IMR-90 (cell line): ENCODE data around the gene KIAA0513. TPM values are rescaled to one million over a fixed set of nuclear protein-coding genes. Genes with fewer than 3 reads are reported as not detected.

Experiments
- ATAC-seq: fragments of 200-7000 bp; cut with Tn5 transposase; 2 replicates; pipeline ENCODE4 v1.9.1; 2020; ENCODE audit warnings: low read depth, mild to moderate bottlenecking, moderate library complexity
- BruUV-seq: library from RNA; stranded (reverse); fragments of 400-500 nt; replicated peaks from 2 replicates; lab custom pipeline; 2021; lab: Mats Ljungman, UMichigan
- CTCF ChIA-PET: fragments of 300-600 bp; formaldehyde crosslinking; extraction: SDS; loops from one replicate; lab custom pipeline; 2021; ENCODE audit warnings: antibody characterized with exemption; lab: Yijun Ruan, JAX
- POLR2A ChIA-PET: fragments of 300-600 bp; sonication (Branson Sonifier 250); formaldehyde crosslinking; loops from one replicate; lab custom pipeline; 2022; ENCODE audit warnings: antibody characterized with exemption; ENCODE audit not compliant: unreplicated experiment; lab: Charles Lee
- DNase-seq: peaks from one replicate; pipeline ENCODE4 v3.0.0; 2013
- H2AFZ ChIP-seq: replicated peaks from 2 replicates; pipeline ENCODE3; 2013; ENCODE audit warnings: low read length, mild to moderate bottlenecking; ENCODE audit not compliant: poor library complexity
- H2AK5ac ChIP-seq: 2 replicates; pipeline ENCODE4 v1.6.1; 2013; ENCODE audit warnings: low read depth, low read length, inconsistent platforms
- H2AK9ac ChIP-seq: replicated peaks from 2 replicates; pipeline ENCODE3; 2013; ENCODE audit warnings: mild to moderate bottlenecking, low read depth, low read length, moderate library complexity; ENCODE audit not compliant: poor library complexity
- H2BK120ac ChIP-seq: 2 replicates; pipeline ENCODE4 v1.6.1; 2013; ENCODE audit warnings: low read depth, low read length, inconsistent platforms
- H2BK15ac ChIP-seq: 3 replicates; pipeline ENCODE4 v1.6.1; 2013; ENCODE audit warnings: low read depth, low read length, inconsistent platforms
- H2BK20ac ChIP-seq: 2 replicates; pipeline ENCODE4 v1.6.1; 2013; ENCODE audit warnings: low read depth, mild to moderate bottlenecking, inconsistent platforms, low read length, moderate library complexity
- H2BK5ac ChIP-seq: 2 replicates; pipeline ENCODE4 v1.6.1; 2013; ENCODE audit warnings: mild to moderate bottlenecking, low read depth, low read length, inconsistent platforms; ENCODE audit not compliant: poor library complexity, severe bottlenecking
- H3K14ac ChIP-seq: replicated peaks from 2 replicates; pipeline ENCODE4 v1.6.1; 2013; ENCODE audit warnings: low read depth, low read length, inconsistent platforms
- H3K18ac ChIP-seq: 2 replicates; pipeline ENCODE4 v1.6.1; 2013; ENCODE audit warnings: low read depth, low read length, control low read depth
- H3K23ac ChIP-seq: 2 replicates; pipeline ENCODE4 v1.6.1; 2013; ENCODE audit warnings: low read depth, low read length, inconsistent platforms
- H3K27ac ChIP-seq: 2 replicates; pipeline ENCODE4 v1.5.1; 2013; ENCODE audit warnings: mild to moderate bottlenecking, control low read depth, low read length; ENCODE audit not compliant: insufficient read depth
- H3K27me3 ChIP-seq: 2 replicates; pipeline ENCODE4 v1.6.1; 2013; ENCODE audit warnings: low read length; ENCODE audit not compliant: control insufficient read depth, insufficient read depth
- H3K36me3 ChIP-seq: 2 replicates; pipeline ENCODE4 v1.6.1; 2013; ENCODE audit warnings: low read length, mixed read lengths; ENCODE audit not compliant: control insufficient read depth, insufficient read depth
- H3K4ac ChIP-seq: 2 replicates; pipeline ENCODE4 v1.6.1; 2013; ENCODE audit warnings: low read depth, low read length, inconsistent platforms
- H3K4me1 ChIP-seq: 2 replicates; pipeline ENCODE4 v1.6.1; 2013; ENCODE audit warnings: low read length, mixed read lengths; ENCODE audit not compliant: control insufficient read depth, insufficient read depth
- H3K4me2 ChIP-seq: 2 replicates; pipeline ENCODE4 v1.6.1; 2013; ENCODE audit warnings: low read depth, mild to moderate bottlenecking, control low read depth, low read length, moderate library complexity
- H3K4me3 ChIP-seq: 2 replicates; pipeline ENCODE4 v1.5.1; 2013; ENCODE audit warnings: low read depth, mild to moderate bottlenecking, control low read depth, low read length, moderate library complexity; ENCODE audit not compliant: insufficient read depth
- H3K56ac ChIP-seq: 2 replicates; pipeline ENCODE4 v1.6.1; 2013; ENCODE audit warnings: low read length, inconsistent platforms; ENCODE audit not compliant: insufficient read depth; ENCODE audit errors: extremely low read depth
- H3K79me1 ChIP-seq, 2 experiments: 2 replicates each; pipeline ENCODE4 v1.6.1; 2013; ENCODE audit warnings: low read length in 2 of 2, inconsistent platforms in 1 of 2, low read depth in 1 of 2
- H3K9ac ChIP-seq: 2 replicates; pipeline ENCODE4 v1.6.1; 2013; ENCODE audit warnings: low read depth, low read length, control low read depth
- H3K9me1 ChIP-seq: 2 replicates; pipeline ENCODE4 v1.6.1; 2013; ENCODE audit warnings: low read length, inconsistent platforms; ENCODE audit not compliant: insufficient read depth
- H3K9me3 ChIP-seq: 2 replicates; pipeline ENCODE4 v1.6.1; 2013; ENCODE audit warnings: low read length; ENCODE audit not compliant: control insufficient read depth, insufficient read depth
- H4K20me1 ChIP-seq: 2 replicates; pipeline ENCODE4 v1.6.1; 2013; ENCODE audit warnings: low read length, inconsistent platforms; ENCODE audit not compliant: insufficient read depth
- H4K5ac ChIP-seq: 2 replicates; pipeline ENCODE4 v1.6.1; 2013; ENCODE audit warnings: mild to moderate bottlenecking, low read depth, low read length, control low read depth
- H4K8ac ChIP-seq, 2 experiments: 2 replicates each; pipeline ENCODE4 v1.6.1; 2013; ENCODE audit warnings: low read depth in 2 of 2, low read length in 2 of 2, control low read depth in 1 of 2, inconsistent platforms in 1 of 2
- H4K91ac ChIP-seq: 2 replicates; pipeline ENCODE4 v1.6.1; 2013; ENCODE audit warnings: low read depth, low read length, inconsistent platforms; ENCODE audit not compliant: insufficient read depth
- MAFK ChIP-seq: IDR thresholded peaks from 2 replicates; pipeline ENCODE4 v1.6.1; 2012; ENCODE audit warnings: low read depth, low read length, improper control_type of control experiment
- MAZ ChIP-seq: IDR thresholded peaks from 2 replicates; pipeline ENCODE4 v1.6.1; 2012; ENCODE audit warnings: low read depth, mild to moderate bottlenecking, low read length, improper control_type of control experiment, moderate library complexity, borderline replicate concordance
- POLR2A ChIP-seq: IDR thresholded peaks from 2 replicates; pipeline ENCODE4 v1.6.1; 2012; ENCODE audit warnings: mild to moderate bottlenecking, low read depth, low read length
- RCOR1 ChIP-seq: IDR thresholded peaks from 2 replicates; pipeline ENCODE4 v1.6.1; 2012; ENCODE audit warnings: mild to moderate bottlenecking, low read length, improper control_type of control experiment; ENCODE audit not compliant: insufficient replicate concordance
- SMC3 ChIP-seq: fragments of 150-350 bp; IDR thresholded peaks from 2 replicates; pipeline ENCODE4 v1.6.1; 2016; ENCODE audit warnings: low read depth, mild to moderate bottlenecking, antibody characterized with exemption, low read length, moderate library complexity
- WGBS, 2 experiments: methylation state at CpG; one replicate each; pipeline versions ENCODE4 v1.1.5 to v1.1.7; 2013; ENCODE audit warnings: missing lambda C conversion rate in 2 of 2; ENCODE audit not compliant: insufficient read length in 1 of 2; ENCODE audit errors: extremely low coverage in 2 of 2; 5-methylcytosine and 5-hydroxymethylcytosine counted together
- dilution Hi-C: fragments of 300-500 bp; cut with HindIII; formaldehyde crosslinking; loops from one replicate; pipeline ENCODE4 v1.14.3; 2018; ENCODE audit warnings: low sequenced_read_pairs; ENCODE audit not compliant: unreplicated experiment
- in situ Hi-C: fragments of 300-500 bp; cut with MboI; formaldehyde crosslinking; loops from 3 replicates; pipeline ENCODE4 v1.14.3; 2019; ENCODE audit warnings: low sequenced_read_pairs, inconsistent platforms, mixed read lengths
- intact Hi-C: fragments of 100-400 bp; cut with micrococcal nuclease; formaldehyde crosslinking; loops from 2 replicates; pipeline ENCODE4 v1.10.0; 2022
- polyA plus RNA-seq, 3 experiments: library from polyadenylated mRNA; depleted of rRNA; stranded (reverse); fragments of >200 nt; gene quantifications; 2 replicates each; pipeline ENCODE4 v1.2.3, GENCODE V29; 2012; ENCODE audit warnings: low replicate concordance in 1 of 3
- total RNA-seq: library from RNA; depleted of rRNA; stranded (reverse); fragments of >200 nt; gene quantifications from 2 replicates; pipeline ENCODE4 v1.2.3, GENCODE V29; 2012

KIAA0513 gene
- total and polyA plus RNA-seq, 2 of the 4 experiments (the other 2 are of a cell fraction), result 9.5 TPM

DNA sequence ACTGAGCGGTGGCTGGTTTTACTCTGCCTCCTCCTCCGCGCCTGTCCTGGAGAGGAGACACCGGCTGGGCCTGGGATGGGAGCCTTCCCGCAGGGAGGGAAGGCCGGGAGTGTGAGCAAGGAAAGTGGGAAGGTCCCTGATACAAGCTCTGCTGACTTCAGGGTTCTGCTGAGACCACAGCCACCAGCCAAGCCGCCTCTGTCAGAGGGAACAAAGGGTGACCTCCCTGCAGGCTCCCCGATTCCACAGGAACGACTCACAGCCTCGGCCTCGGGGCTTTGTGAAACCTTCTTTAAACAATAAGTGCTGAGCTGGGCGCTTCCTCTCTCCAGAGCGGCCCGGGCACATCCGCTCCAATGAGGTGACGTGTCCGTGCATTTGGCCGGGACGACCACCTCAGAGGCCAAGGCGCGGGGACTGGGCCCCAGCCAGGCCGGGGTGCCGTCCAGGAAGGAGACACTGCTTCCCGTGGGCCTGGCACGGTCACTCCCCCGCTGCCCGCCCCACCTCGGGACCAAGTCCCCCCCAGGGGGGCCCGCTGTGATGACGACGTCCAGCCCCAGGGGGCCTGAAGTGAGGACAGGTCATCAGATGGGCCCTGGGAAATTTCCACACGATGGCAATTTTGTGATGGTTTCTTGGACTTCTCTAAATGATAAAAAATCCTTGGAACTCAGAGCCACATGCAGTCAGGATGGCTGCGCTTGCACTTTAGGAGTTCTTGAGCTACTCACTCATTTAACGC lies 96.5 kb downstream of the KIAA0513 start:
- POLR2A ChIA-PET, result no interaction called here
- intact Hi-C loops, result loop anchor here (2.0 kb wide), 1 partner anchor 49 kb away; no protein-coding TSS in a partner anchor

More for the DNA sequence above, 96.5 kb downstream of the KIAA0513 start:
- peak overlapping the region; percentile 87 for H3K27ac ChIP-seq
- BruUV-seq, result no TSS peak
- TF ChIP-seq RCOR1 (no peak), MAZ (peak; percentile 58; the same call in 1 of the 2 replicates), POLR2A (peak; percentile 37), SMC3 (0 out of 2 replicates have a peak, but pooled peaks have one; percentile 3), MAFK (peak; percentile 88)
- H4K5ac ChIP-seq, result peak overlapping the region; percentile 99
- peak overlapping the region; percentile 93 to 97 for H4K8ac ChIP-seq
- H2BK20ac ChIP-seq, result peak overlapping the region; percentile 90
- no peak overlapping the region for H3K4me3 ChIP-seq
- H3K4me1 ChIP-seq, result peaks cover 20% of the 10 kb centered on the region
- peaks cover 11% of the 10 kb centered on the region; the same call in 1 of the 2 replicates for H3K9me1 ChIP-seq
- H2AK5ac ChIP-seq, result peak overlapping the region; percentile 95
- H3K9me3 ChIP-seq, result no peaks in the 10 kb centered on the region
- H3K79me1 ChIP-seq, result peaks cover 0 to 6% of the 10 kb centered on the region in 2 experiments; a peak in 1 of 4 replicates
- H3K27me3 ChIP-seq, result no peaks in the 10 kb centered on the region
- in situ Hi-C loops (no loop called here), dilution Hi-C loops (no loop called here)
- peak overlapping the region; percentile 95 for H3K18ac ChIP-seq
- H3K14ac ChIP-seq, result peak overlapping the region; percentile 88
- peak; percentile 79 for ATAC-seq
- CTCF ChIA-PET, result interaction anchor here (1.5 to 1.6 kb wide), 2 partner anchors 9 to 49 kb away, joined by 3 to 4 read pairs; no protein-coding TSS in a partner anchor
- no peaks in the 10 kb centered on the region for H3K36me3 ChIP-seq
- H3K4me2 ChIP-seq, result peak overlapping the region; percentile 59
- H4K20me1 ChIP-seq, result no peaks in the 10 kb centered on the region
- peak overlapping the region; percentile 54 for H3K9ac ChIP-seq
- peak; percentile 87 for DNase-seq
- peak overlapping the region; percentile 91 for H3K23ac ChIP-seq
- H2BK120ac ChIP-seq, result peak overlapping the region; percentile 97
- peak overlapping the region; percentile 78; the same call in 2 of the 3 replicates for H2BK15ac ChIP-seq
- 25% methylated on average over 18 of the region's 34 CpGs; no CpG with 5 or more reads in 1 of the 2 experiments for WGBS, 2 experiments
- peak overlapping the region; percentile 91 for H2AFZ ChIP-seq
- H3K56ac ChIP-seq, result peak overlapping the region; percentile 5; the same call in 1 of the 2 replicates
- H3K4ac ChIP-seq, result peak overlapping the region; percentile 92
- peak overlapping the region; percentile 89 for H2BK5ac ChIP-seq
- H2AK9ac ChIP-seq, result peak overlapping the region; percentile 79
- H4K91ac ChIP-seq, result peak overlapping the region; percentile 78
